Glomerular visceral epithelial cell (primary cell): ENCODE results near the gene CBX3.
"Not testable (repeated sequence)": the region's sequence is repeated elsewhere in the genome, so short reads cannot be mapped to it uniquely, and the experiment has no call there.

Source experiments
- DNase-seq: peaks from one replicate; pipeline ENCODE4 v3.0.0-alpha.2; 2016; ENCODE audit errors: extremely low spot score

Gene CBX3

DNA sequence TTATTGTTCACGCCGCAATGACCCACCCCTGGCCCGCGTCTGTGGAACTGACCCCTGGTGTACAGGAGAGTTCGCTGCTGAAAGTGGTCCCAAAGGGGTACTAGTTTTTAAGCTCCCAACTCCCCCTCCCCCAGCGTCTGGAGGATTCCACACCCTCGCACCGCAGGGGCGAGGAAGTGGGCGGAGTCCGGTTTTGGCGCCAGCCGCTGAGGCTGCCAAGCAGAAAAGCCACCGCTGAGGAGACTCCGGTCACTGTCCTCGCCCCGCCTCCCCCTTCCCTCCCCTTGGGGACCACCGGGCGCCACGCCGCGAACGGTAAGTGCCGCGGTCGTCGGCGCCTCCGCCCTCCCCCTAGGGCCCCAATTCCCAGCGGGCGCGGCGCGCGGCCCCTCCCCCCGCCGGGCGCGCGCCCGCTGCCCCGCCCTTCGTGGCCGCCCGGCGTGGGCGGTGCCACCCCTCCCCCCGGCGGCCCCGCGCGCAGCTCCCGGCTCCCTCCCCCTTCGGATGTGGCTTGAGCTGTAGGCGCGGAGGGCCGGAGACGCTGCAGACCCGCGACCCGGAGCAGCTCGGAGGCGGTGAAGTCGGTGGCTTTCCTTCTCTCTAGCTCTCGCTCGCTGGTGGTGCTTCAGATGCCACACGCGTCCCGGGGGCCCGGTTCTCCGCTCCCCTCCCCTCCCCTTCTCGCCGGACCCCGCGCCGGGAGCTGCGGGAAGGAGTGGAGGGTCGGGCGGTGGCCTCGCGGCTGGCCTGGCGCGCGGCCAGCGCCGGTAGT, at the start of gene CBX3:
TSS of gene CBX3 (plus strand) at position 499 of the 772 bp plus-strand sequence. CDS start 1,254 bp downstream, outside the sequence.
- DNase-seq: peak; percentile 94

DNA sequence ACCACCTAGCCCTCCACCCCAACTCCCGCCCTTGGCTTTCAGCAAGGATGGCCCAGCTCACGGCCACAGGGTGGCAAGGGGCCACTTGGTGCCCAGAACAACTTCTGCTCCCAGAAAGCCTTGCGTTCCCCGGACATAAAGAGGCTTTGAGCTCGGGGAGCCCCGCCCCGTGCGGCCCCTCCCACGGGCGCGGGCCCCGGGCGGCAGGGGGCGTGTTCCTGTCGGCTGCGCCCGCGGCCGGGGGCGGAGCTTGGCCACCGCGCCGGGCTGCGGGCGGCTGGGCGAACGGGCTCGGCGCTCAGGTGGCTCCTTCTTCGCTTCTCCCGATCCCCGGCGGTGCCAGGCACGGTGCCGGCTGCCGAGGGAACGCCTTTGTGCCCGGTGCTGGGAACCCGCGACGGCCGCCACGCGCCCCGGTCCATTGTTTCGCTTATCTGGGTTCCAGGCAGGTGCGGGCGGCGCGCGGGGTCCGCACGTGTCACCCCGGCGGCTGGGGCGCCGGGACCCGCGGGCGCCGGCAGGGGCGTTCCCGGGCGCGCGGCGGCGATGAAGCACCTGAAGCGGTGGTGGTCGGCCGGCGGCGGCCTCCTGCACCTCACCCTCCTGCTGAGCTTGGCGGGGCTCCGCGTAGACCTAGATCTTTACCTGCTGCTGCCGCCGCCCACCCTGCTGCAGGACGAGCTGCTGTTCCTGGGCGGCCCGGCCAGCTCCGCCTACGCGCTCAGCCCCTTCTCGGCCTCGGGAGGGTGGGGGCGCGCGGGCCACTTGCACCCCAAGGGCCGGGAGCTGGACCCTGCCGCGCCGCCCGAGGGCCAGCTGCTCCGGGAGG, 49.4 kb upstream of the CBX3 start, which contains the start of gene NFE2L3:
TSS of gene NFE2L3 (plus strand) at position 246 of the 829 bp plus-strand sequence. CDS start at position 547, 301 bp downstream.
- peak; percentile 81 for DNase-seq

DNA sequence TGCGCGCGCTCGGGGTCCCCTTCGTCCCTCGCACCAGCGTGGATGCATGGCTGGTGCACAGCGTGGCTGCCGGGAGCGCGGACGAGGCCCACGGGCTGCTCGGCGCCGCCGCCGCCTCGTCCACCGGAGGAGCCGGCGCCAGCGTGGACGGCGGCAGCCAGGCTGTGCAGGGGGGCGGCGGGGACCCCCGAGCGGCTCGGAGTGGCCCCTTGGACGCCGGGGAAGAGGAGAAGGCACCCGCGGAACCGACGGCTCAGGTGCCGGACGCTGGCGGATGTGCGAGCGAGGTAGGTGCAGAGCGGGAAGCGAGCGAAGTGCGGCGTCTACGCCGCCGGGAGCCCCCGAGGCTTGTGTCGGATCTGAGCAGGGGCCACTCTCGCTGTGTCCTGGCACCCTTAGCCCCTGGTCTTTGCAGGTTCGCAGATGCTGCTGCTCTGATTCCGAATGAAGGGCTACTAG, 48.7 kb upstream of the CBX3 start:
- DNase-seq: not testable (repeated sequence)

DNA sequence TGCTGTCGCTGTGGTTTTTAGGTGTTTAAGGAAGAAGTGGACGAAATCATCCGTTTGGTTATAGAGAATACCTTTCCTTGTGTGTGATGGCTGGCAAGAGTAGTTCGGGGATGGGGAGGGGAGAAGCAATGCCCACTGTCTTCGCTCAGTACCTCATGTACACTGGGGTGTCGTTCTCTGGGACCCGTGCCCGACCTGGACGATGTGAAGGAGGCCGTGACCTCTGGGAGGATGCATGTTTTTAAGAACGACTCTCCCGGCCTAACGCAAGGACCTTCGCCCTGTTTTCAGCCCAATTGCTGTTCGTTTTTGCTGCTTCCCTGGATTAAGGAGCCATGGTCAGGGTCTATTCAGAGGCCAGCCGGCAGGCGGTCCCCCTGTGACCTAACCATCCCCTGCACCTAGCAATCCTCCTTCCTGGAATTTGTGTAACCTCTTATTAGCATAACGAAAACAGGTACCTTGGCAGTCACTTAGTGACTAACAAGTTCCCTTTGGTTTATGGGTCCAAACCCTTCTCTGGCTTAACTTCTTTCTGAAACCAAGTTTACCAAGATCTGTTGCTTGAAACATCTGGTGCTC, 48.2 kb upstream of the CBX3 start:
- peak; percentile 17 for DNase-seq

GRCh38 chr7:26153823-26154783, 47.4 kb upstream of the CBX3 start:
- DNase-seq: peak; percentile 59

GRCh38 chr7:26155531-26156375, 45.8 kb upstream of the CBX3 start:
- DNase-seq: peak; percentile 87

DNA sequence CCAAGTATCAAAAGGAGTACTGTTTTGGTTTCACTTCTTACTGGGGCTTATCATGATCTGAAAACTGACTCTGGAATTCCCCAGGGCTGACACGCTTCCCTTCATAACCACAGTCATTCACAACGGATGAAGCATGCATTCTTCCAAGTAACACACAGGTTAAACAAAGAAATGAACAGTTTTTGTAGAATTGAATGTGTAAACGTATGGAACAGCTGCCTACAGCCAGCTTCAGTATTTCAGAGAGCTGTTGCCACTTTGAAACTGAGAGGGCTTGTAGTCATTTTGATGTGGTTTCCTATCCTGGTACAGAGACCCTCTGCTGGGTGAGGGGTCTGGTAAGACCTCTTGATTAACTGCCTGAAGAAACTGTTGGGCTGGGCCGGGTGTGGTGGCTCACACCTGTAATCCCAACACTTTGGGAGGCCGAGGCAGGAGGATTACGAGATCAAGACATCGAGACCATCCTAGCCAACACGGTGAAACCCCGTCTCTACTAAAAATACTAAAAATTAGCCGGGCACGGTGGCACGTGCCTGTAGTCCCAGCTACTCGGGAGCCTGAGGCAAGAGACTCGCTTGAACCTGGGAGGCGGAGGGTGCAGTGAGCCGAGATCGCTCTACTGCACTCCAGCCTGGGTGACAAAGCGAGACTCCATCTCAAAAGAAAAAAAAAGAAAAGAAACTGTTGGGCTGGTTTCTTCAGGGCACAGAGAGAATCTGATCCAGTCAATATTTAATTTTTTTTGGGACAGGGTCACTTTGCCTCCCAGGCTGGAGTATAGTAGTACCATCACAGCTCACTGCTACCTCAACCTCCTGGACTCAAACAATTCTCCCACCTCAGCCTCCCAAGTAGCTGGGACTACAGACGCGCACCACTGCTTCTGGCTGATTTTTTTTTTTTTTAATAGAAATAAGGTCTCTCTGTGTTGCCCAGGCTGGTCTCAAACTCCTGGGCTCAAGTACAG, 44.8 kb upstream of the CBX3 start:
- peak; percentile 90 for DNase-seq

- DNase-seq: no peak
Observed at GRCh38 chr7:26157520-26158105, 43.9 kb upstream of the CBX3 start.

DNA sequence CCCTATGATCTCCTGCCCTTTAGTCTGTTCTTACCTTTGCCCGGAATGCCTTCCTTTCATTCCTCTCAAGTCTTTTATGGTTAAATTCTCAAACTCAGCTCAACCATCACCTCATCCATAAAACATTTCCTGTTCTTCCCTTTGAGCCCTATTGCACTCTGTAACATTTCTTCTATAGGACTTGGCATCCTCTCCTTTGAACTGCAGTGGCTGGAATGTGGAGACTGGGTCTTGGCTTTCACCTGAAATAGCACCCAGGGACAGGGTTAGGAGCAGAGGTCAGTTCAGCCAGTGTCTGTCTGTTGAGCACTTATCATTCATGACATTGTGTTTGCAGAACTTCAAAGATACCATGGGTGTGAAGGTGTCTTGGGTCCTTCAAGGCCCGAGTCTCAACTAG, 42.3 kb upstream of the CBX3 start:
- peak; percentile 52 for DNase-seq

DNA sequence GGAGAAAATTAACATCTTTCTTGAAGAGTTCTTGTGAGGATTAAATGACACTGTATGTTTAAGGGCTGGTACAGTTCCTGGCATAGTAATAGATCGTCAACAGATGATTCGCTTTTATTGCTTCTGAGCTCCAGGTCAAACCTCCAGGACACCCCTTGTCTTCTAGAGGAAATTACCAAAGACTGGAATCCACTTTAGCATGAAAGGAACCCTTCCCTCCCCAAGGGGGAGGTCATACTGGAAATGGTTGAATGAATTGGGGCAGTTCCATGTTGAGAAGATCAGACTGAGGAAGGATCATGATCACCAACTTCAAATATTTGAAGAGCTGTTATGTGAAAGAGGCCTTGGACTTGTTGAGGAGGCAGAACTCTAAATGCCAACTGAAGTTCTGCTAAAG, 40.6 kb upstream of the CBX3 start:
- DNase-seq: no peak

- DNase-seq: no peak
Observed at GRCh38 chr7:26162431-26162830, 39.1 kb upstream of the CBX3 start.

DNA sequence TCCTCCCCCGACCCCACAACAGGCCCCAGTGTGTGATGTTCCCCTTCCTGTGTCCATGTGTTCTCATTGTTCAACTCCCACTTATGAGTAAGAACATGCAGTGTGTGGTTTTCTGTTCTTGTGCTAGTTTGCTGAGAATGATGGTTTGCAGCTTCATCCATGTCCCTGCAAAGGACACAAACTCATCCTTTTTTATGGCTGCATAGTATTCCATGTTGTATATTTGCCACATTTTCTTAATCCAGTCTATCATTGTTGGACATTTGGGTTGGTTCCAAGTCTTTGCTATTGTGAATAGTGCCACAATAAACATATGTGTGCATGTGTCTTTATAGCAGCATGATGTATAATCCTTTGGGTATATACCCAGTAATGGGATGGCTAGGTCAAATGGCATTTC, 37.7 kb upstream of the CBX3 start:
- DNase-seq: not testable (repeated sequence)

DNA sequence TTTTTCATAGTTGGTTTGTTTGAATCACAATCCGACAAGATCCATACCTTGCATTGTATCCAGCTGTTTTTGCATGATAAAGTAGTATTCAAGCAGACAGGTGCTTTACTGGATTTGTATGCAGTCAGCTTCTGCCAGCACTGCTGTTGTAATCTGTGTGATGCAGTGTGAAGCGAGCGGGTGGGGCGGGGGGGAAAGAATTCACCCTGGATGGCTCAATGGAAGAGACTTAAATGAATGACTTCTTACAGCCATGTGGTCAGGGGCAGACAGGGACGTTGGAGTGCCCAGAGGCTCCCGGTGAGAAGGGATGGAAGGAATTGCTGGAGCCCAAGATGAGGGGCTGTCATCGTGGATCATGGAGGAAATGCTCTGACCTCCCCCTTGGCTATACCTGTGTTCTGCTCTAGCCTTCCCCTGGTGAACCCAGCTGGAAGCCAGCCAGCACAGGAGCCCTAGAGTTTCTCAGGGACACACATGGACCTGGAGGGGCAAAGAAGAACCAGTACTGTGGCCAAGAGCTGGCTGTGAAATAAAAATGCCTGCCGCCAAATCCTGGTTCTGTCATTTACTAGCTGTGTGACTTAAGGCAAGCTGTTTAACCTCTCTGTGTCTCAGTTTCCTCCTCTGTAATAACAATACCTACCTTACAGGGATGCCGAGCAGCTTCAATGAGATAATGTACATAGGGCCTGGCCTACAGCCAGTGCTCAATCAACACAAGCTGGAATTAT, 35.4 kb upstream of the CBX3 start:
- no peak for DNase-seq

DNA sequence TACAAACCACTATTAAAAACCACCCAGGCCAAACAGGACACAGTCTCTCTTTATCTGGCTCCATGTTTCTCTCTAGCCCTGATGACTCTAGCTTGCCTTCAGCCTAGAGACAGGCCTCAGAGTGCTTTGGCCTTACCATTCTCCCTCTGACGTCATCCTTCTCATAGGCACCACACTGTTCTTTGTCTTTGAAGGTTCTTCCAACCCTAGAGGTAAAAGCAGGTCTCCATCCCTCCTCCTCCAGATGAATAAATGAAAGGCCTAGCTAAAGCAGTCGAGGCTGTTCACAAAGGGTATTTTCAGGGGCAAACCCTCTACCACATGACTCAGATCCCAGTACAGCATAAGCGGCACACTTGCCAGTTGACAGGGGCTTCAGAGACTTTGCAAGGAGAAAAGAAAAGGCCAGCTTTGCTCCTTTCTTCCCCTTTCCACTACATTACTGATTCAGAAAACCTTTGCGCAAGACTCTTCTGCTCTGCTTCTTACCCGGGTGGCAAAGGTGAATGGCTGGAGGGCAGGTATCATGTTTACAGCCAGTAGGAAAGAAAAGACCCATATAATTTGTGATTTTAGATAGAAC, 34.8 kb upstream of the CBX3 start:
- no peak for DNase-seq

DNA sequence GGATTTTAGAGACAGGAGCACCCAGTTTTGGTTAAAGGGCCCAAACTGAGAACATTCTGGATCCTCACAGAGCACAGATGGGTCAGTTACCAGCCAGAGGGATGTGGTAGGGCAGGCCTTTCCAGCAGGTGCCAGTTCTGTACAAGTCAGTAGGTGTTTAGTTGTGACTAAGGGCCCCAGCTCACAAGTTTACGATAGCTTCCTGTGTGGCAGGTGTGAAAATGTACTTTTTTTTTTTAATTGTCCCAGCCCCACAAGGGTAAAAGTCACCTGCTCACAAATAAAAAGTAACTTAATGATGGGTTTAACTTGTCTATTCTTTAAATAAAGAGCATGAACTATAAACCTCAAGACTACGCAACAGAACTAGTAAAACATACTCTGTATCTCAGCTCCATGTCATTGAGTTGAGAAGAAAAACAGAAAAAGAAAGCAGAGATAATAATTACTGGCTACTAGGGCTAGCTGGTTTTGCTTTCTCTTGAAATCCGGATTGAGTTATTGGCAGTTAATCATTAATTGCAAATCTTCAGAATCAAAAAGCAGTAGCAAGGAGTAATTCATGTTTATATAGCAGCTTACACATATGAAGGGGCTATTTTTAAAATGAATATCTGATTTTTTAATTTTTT, 34.1 kb upstream of the CBX3 start:
- DNase-seq: no peak

GRCh38 chr7:26168458-26169023, 33.0 kb upstream of the CBX3 start:
- DNase-seq: no peak

GRCh38 chr7:26169271-26169670, 32.3 kb upstream of the CBX3 start:
- DNase-seq: no peak
